SK-N-SH treated with all-trans-retinoic acid at 6 μM for 48 hours (cell line): ENCODE data around the gene C1QBP.

Source experiments
- ATAC-seq: fragments of 200-7000 bp; cut with Tn5 transposase; 3 replicates; pipeline ENCODE4 v1.9.1; 2020; ENCODE audit warnings: mild to moderate bottlenecking, moderate library complexity
- ARNTL ChIP-seq: fragments of 450-650 bp; formaldehyde crosslinking; IDR thresholded peaks from 2 replicates; pipeline ENCODE4 v1.5.0; 2020; ENCODE audit warnings: low read depth, mild to moderate bottlenecking, moderate library complexity, borderline replicate concordance
- BACH2 ChIP-seq: fragments of 250-450 bp; sonication (Bioruptor Pico); IDR thresholded peaks from 2 replicates; pipeline ENCODE4 v1.9.0; 2021; ENCODE audit warnings: mild to moderate bottlenecking, borderline replicate concordance
- CSDC2 ChIP-seq: fragments of 250-450 bp; sonication (Bioruptor Pico); IDR thresholded peaks from 2 replicates; pipeline ENCODE4 v1.5.0; 2020; ENCODE audit warnings: mild to moderate bottlenecking, moderate library complexity
- ESRRG ChIP-seq: fragments of 250-450 bp; sonication (Bioruptor Pico); IDR thresholded peaks from 2 replicates; pipeline ENCODE4 v1.6.1; 2021; ENCODE audit warnings: mild to moderate bottlenecking
- GLIS3 ChIP-seq: fragments of 250-450 bp; sonication (Bioruptor Pico); IDR thresholded peaks from 2 replicates; pipeline ENCODE4 v1.5.0; 2020; ENCODE audit warnings: mild to moderate bottlenecking, moderate library complexity
- ISL1 ChIP-seq: fragments of 250-450 bp; sonication (Bioruptor Pico); IDR thresholded peaks from 2 replicates; pipeline ENCODE4 v2.1.2; 2022; ENCODE audit warnings: mild to moderate bottlenecking, moderate library complexity
- OSR1 ChIP-seq: fragments of 250-450 bp; sonication (Bioruptor Pico); IDR thresholded peaks from 2 replicates; pipeline ENCODE4 v1.8.0; 2022; ENCODE audit warnings: moderate library complexity, mild to moderate bottlenecking, inconsistent platforms
- PPARA ChIP-seq: fragments of 250-450 bp; sonication (Bioruptor Pico); IDR thresholded peaks from 2 replicates; pipeline ENCODE4 v1.5.0; 2020; ENCODE audit warnings: mild to moderate bottlenecking, borderline replicate concordance
- RARB ChIP-seq: fragments of 250-450 bp; sonication (Bioruptor Pico); IDR thresholded peaks from 2 replicates; pipeline ENCODE4 v1.8.0; 2021; ENCODE audit warnings: mild to moderate bottlenecking, moderate library complexity
- SNAI2 ChIP-seq: fragments of 250-450 bp; sonication (Bioruptor Pico); IDR thresholded peaks from 2 replicates; pipeline ENCODE4 v1.5.0; 2020; ENCODE audit warnings: mild to moderate bottlenecking, moderate library complexity
- TOX ChIP-seq: fragments of 250-450 bp; sonication (Bioruptor Pico); IDR thresholded peaks from 2 replicates; pipeline ENCODE4 v1.8.0; 2021; ENCODE audit warnings: mild to moderate bottlenecking, moderate library complexity, borderline replicate concordance
- ZFP3 ChIP-seq: fragments of 250-450 bp; sonication (Bioruptor Pico); IDR thresholded peaks from 2 replicates; pipeline ENCODE4 v1.5.0; 2020; ENCODE audit warnings: mild to moderate bottlenecking, moderate library complexity
- ZFP30 ChIP-seq: fragments of 450-650 bp; formaldehyde crosslinking; IDR thresholded peaks from 2 replicates; pipeline ENCODE4 v1.5.0; 2022; ENCODE audit warnings: mild to moderate bottlenecking, moderate library complexity
- ZNF565 ChIP-seq: fragments of 450-650 bp; formaldehyde crosslinking; conservative IDR thresholded peaks from 2 replicates; pipeline ENCODE4 v1.5.0; 2020; ENCODE audit warnings: low read depth, mild to moderate bottlenecking, moderate library complexity
- ZNF70 ChIP-seq: fragments of 450-650 bp; formaldehyde crosslinking; IDR thresholded peaks from 2 replicates; pipeline ENCODE4 v1.5.0; 2020; ENCODE audit warnings: mild to moderate bottlenecking, moderate library complexity
- ZNF8 ChIP-seq: fragments of 450-650 bp; formaldehyde crosslinking; IDR thresholded peaks from 2 replicates; pipeline ENCODE4 v1.5.0; 2020; ENCODE audit warnings: mild to moderate bottlenecking, moderate library complexity
- TF ChIP-seq, protein P1 (sequence below): fragments of 250-450 bp; sonication (Bioruptor Pico); IDR thresholded peaks from 2 replicates; pipeline ENCODE4 v1.8.0; 2020; ENCODE audit warnings: mild to moderate bottlenecking, moderate library complexity, borderline replicate concordance
- TF ChIP-seq, protein P2 (sequence below): fragments of 250-450 bp; sonication (Bioruptor Pico); IDR thresholded peaks from 2 replicates; pipeline ENCODE4 v1.5.1; 2021; ENCODE audit warnings: mild to moderate bottlenecking, moderate library complexity
- TF ChIP-seq, protein P3 (sequence below): fragments of 250-450 bp; sonication (Bioruptor Pico); IDR thresholded peaks from 2 replicates; pipeline ENCODE4 v1.8.0; 2021; ENCODE audit warnings: low read depth, mild to moderate bottlenecking, moderate library complexity, borderline replicate concordance
- TF ChIP-seq, protein P4 (sequence below): fragments of 250-450 bp; sonication (Bioruptor Pico); IDR thresholded peaks from 2 replicates; pipeline ENCODE4 v1.5.0; 2020; ENCODE audit warnings: mild to moderate bottlenecking, moderate library complexity
- TF ChIP-seq, protein P5 (sequence below): fragments of 250-450 bp; sonication (Bioruptor Pico); IDR thresholded peaks from 2 replicates; pipeline ENCODE4 v1.5.1; 2020; ENCODE audit warnings: low read depth, mild to moderate bottlenecking, moderate library complexity

The C1QBP gene

DNA sequence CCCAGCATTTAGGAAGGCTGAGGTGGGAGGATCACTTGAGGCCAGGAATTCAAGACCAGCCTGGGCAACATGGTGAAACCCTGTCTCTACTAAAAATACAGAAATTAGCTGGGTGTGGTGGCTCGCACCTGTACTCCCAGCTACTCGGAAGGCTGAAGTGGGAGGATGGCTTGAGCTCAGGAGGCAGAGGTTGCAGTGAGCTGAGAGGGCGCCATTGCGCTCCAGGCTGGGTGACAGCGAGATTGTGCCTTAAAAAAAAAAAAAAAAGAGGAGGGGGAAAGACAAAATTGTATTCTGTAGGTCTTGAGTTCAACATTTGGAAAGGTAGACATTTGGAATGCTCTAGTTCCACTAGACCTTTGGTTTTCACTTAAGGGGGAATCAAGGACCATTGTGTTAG lies 7.7 kb downstream of the C1QBP start:
- peak; percentile 32; the same call in 2 of the 3 replicates for ATAC-seq

DNA sequence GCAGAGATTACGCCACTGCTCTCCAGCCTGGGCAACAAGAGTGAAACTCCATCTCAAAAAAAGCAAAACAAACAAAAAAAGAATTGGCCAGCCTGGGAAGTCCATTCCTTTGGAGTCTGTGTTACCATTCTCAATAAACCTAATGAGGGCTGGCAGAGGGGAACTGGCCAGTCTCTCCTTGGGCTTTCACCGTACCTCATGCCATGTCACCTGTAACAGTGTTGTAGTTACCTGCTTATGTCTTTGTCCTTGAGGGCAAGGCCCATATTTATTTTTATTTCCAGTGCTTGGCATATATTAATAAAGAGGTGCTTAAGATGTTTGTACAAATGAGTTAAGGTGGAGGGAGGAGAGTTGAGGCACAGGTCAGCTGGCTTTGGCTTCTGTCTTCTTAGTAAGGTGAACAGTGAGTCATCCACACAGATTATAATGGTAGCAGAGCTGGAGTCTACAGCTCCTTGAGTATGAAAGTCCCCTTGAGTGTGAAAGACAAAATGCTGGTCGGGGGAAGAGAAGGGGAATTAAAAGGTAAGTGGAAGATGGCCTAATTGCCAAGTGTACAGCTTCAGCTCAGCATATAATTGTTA lies 8.4 kb downstream of the C1QBP start:
- TF ChIP-seq PPARA (CRISPR knock-in tag) = no peak
- no peak for TF ChIP-seq ZNF8 (CRISPR knock-in tag)
- no peak for TF ChIP-seq RARB
- no peak for TF ChIP-seq CSDC2 (CRISPR knock-in tag)
- ATAC-seq = no peak

DNA sequence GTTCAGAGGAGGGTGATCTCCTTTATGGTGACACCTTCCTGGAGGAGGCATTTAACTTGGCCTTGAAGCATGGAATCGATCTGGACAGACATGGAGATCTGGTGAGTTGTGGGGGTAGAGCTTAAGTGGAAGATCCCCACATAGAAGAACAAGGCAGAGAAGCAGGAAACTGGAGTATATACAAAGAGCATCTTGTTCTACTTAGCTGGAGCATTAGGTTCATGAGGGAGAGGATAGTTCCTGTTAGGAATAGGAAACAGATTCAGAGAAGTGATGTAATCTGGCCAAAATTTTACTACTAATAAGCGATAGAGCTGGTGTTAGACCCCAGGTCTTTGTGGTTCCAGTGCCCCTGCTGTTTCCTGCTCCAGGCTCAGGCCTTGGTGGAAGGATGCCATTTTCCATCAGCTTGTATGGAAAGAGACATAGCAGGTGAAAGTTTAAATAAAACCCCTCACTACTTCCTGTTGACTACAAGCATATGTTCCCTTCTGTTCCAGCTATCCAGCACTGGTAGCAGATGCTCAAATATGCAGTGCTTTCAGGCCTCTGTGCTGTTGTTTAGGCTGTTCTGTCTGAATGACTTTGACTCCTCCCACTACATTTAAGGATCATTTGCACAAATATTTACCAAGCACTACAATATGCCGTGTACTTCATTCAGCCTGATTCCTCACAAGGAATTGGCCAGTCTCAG lies 9.6 kb downstream of the C1QBP start:
- no peak for ATAC-seq

More for the DNA sequence above, 9.6 kb downstream of the C1QBP start:
- TF ChIP-seq ZNF70 (no peak), ZNF565 (CRISPR knock-in tag) (no peak), BACH2 (no peak), GLIS3 (CRISPR knock-in tag) (no peak), ZNF8 (CRISPR knock-in tag) (no peak), ZFP3 (CRISPR knock-in tag) (no peak), ARNTL (CRISPR knock-in tag) (no peak), SNAI2 (CRISPR knock-in tag) (no peak), TOX (CRISPR knock-in tag) (no peak), RARB (no peak), ISL1 (CRISPR knock-in tag) (no peak), PPARA (CRISPR knock-in tag) (no peak), ESRRG (CRISPR knock-in tag) (no peak), OSR1 (no peak), ZFP30 (no peak)
- TF ChIP-seq, protein P1, sequence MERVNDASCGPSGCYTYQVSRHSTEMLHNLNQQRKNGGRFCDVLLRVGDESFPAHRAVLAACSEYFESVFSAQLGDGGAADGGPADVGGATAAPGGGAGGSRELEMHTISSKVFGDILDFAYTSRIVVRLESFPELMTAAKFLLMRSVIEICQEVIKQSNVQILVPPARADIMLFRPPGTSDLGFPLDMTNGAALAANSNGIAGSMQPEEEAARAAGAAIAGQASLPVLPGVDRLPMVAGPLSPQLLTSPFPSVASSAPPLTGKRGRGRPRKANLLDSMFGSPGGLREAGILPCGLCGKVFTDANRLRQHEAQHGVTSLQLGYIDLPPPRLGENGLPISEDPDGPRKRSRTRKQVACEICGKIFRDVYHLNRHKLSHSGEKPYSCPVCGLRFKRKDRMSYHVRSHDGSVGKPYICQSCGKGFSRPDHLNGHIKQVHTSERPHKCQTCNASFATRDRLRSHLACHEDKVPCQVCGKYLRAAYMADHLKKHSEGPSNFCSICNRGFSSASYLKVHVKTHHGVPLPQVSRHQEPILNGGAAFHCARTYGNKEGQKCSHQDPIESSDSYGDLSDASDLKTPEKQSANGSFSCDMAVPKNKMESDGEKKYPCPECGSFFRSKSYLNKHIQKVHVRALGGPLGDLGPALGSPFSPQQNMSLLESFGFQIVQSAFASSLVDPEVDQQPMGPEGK (CRISPR knock-in tag) = no peak
- TF ChIP-seq, protein P2, sequence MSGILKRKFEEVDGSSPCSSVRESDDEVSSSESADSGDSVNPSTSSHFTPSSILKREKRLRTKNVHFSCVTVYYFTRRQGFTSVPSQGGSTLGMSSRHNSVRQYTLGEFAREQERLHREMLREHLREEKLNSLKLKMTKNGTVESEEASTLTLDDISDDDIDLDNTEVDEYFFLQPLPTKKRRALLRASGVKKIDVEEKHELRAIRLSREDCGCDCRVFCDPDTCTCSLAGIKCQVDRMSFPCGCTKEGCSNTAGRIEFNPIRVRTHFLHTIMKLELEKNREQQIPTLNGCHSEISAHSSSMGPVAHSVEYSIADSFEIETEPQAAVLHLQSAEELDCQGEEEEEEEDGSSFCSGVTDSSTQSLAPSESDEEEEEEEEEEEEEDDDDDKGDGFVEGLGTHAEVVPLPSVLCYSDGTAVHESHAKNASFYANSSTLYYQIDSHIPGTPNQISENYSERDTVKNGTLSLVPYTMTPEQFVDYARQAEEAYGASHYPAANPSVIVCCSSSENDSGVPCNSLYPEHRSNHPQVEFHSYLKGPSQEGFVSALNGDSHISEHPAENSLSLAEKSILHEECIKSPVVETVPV (CRISPR knock-in tag) = no peak
- TF ChIP-seq, protein P3, sequence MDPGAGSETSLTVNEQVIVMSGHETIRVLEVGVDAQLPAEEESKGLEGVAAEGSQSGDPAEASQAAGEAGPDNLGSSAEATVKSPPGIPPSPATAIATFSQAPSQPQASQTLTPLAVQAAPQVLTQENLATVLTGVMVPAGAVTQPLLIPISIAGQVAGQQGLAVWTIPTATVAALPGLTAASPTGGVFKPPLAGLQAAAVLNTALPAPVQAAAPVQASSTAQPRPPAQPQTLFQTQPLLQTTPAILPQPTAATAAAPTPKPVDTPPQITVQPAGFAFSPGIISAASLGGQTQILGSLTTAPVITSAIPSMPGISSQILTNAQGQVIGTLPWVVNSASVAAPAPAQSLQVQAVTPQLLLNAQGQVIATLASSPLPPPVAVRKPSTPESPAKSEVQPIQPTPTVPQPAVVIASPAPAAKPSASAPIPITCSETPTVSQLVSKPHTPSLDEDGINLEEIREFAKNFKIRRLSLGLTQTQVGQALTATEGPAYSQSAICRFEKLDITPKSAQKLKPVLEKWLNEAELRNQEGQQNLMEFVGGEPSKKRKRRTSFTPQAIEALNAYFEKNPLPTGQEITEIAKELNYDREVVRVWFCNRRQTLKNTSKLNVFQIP (CRISPR knock-in tag) = no peak
- TF ChIP-seq, protein P4, sequence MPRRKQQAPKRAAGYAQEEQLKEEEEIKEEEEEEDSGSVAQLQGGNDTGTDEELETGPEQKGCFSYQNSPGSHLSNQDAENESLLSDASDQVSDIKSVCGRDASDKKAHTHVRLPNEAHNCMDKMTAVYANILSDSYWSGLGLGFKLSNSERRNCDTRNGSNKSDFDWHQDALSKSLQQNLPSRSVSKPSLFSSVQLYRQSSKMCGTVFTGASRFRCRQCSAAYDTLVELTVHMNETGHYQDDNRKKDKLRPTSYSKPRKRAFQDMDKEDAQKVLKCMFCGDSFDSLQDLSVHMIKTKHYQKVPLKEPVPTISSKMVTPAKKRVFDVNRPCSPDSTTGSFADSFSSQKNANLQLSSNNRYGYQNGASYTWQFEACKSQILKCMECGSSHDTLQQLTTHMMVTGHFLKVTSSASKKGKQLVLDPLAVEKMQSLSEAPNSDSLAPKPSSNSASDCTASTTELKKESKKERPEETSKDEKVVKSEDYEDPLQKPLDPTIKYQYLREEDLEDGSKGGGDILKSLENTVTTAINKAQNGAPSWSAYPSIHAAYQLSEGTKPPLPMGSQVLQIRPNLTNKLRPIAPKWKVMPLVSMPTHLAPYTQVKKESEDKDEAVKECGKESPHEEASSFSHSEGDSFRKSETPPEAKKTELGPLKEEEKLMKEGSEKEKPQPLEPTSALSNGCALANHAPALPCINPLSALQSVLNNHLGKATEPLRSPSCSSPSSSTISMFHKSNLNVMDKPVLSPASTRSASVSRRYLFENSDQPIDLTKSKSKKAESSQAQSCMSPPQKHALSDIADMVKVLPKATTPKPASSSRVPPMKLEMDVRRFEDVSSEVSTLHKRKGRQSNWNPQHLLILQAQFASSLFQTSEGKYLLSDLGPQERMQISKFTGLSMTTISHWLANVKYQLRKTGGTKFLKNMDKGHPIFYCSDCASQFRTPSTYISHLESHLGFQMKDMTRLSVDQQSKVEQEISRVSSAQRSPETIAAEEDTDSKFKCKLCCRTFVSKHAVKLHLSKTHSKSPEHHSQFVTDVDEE (CRISPR knock-in tag) = no peak
- TF ChIP-seq, protein P5, sequence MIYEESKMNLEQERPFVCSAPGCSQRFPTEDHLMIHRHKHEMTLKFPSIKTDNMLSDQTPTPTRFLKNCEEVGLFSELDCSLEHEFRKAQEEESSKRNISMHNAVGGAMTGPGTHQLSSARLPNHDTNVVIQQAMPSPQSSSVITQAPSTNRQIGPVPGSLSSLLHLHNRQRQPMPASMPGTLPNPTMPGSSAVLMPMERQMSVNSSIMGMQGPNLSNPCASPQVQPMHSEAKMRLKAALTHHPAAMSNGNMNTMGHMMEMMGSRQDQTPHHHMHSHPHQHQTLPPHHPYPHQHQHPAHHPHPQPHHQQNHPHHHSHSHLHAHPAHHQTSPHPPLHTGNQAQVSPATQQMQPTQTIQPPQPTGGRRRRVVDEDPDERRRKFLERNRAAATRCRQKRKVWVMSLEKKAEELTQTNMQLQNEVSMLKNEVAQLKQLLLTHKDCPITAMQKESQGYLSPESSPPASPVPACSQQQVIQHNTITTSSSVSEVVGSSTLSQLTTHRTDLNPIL = no peak
